Measurements from ENCODE around the gene CASP2. TPM values are rescaled to one million over a fixed set of nuclear protein-coding genes. Genes with fewer than 3 reads are reported as not detected.

Gene CASP2
- total RNA-seq, 2 donors from 2014 or later = 19.6 to 20.2 TPM

DNA sequence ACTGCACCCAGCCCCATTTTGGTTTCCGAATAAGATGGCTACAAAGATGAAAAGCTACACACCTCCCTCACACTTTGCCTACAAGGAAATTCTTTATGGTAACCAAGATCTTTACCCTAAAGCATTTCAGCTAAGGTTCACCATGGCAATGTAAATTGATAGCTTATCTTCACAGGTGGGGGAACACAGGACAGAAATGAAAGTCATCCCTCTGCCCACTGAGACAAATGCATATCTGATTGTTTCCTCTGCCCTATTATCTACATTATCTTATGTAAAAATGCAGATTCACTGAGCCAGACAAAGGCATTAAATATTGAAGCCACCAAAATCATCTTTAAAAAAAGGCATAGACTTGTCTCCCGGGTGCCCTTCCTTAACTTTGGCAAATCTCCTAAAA lies 6.6 kb upstream of the CASP2 start:
- Histone ChIP-seq H3K36me3 (no peaks in the 10 kb centered on the region), H3K4me1 (replicated peaks) (no peaks in the 10 kb centered on the region), H3K4me3 (no peak overlapping the region), H3K27ac (no peak overlapping the region), H3K27me3 (replicated peaks; ENCODE audit: insufficient read depth) (no peaks in the 10 kb centered on the region), H3K9me3 (no peaks in the 10 kb centered on the region)
- 89% methylated on average over 2 of the region's 2 CpGs for WGBS
- DNase-seq (ENCODE audit: low spot score) = no peak
- TF ChIP-seq POLR2AphosphoS5 (IDR thresholded peaks at IDR 0.05) (no peak), CTCF (IDR thresholded peaks at IDR 0.05) (no peak), POLR2A (IDR thresholded peaks at IDR 0.05) (no peak)
- intact Hi-C loops (cut with DNase I) = no loop called here

GRCh38 chr7:143282124-143282523 lies 6.0 kb upstream of the CASP2 start:
- Histone ChIP-seq H3K36me3 (no peaks in the 10 kb centered on the region), H3K4me1 (replicated peaks) (no peaks in the 10 kb centered on the region), H3K9me3 (no peaks in the 10 kb centered on the region), H3K27me3 (replicated peaks; ENCODE audit: insufficient read depth) (no peaks in the 10 kb centered on the region), H3K4me3 (no peak overlapping the region), H3K27ac (no peak overlapping the region)
- 95% methylated on average over 8 of the region's 8 CpGs for WGBS
- intact Hi-C loops (cut with DNase I) = no loop called here
- no peak for TF ChIP-seq CTCF (IDR thresholded peaks at IDR 0.05)
- TF ChIP-seq POLR2A (IDR thresholded peaks at IDR 0.05) = no peak
- no peak for TF ChIP-seq POLR2AphosphoS5 (IDR thresholded peaks at IDR 0.05)
- no peak for DNase-seq (ENCODE audit: low spot score)

- intact Hi-C loops (cut with DNase I) = no loop called here
- no peak overlapping the region for H3K27ac ChIP-seq
- WGBS = 81% methylated on average over 4 of the region's 4 CpGs
Observed at GRCh38 chr7:143283381-143283780, 4.8 kb upstream of the CASP2 start.

GRCh38 chr7:143284591-143285469 lies 3.3 kb upstream of the CASP2 start, which contains the start of gene TMEM139:
Gene TMEM139 (plus strand): TSS chr7:143284958. CDS start chr7:143285958, 1,000 bp downstream.
- no peaks in the 10 kb centered on the region for H3K27me3 ChIP-seq (replicated peaks; ENCODE audit: insufficient read depth)
- H3K9me3 ChIP-seq = no peaks in the 10 kb centered on the region
- peak within 1 kb of the TSS in 1 of 2 donors; percentile 23 for H3K27ac ChIP-seq
- no peak within 1 kb of the TSS for H3K4me3 ChIP-seq
- intact Hi-C loops (cut with DNase I) = loop anchor here (5.0 kb wide), 2 partner anchors 97 to 122 kb away; partner anchors contain the start of genes EPHA1 and ZYX
- TF ChIP-seq POLR2A (IDR thresholded peaks at IDR 0.05) (no peak), POLR2AphosphoS5 (IDR thresholded peaks at IDR 0.05) (no peak), CTCF (IDR thresholded peaks at IDR 0.05) (no peak)
- H3K4me1 ChIP-seq (replicated peaks) = no peaks in the 10 kb centered on the region
- WGBS = 62% methylated on average over 19 of the region's 19 CpGs
- H3K36me3 ChIP-seq = no peaks in the 10 kb centered on the region
- no peak for DNase-seq (ENCODE audit: low spot score)

More at GRCh38 chr7:143283381-143283780, 4.8 kb upstream of the CASP2 start:
- no peak for DNase-seq (ENCODE audit: low spot score)
- Histone ChIP-seq H3K36me3 (no peaks in the 10 kb centered on the region), H3K27me3 (replicated peaks; ENCODE audit: insufficient read depth) (no peaks in the 10 kb centered on the region), H3K4me3 (no peak overlapping the region), H3K4me1 (replicated peaks) (no peaks in the 10 kb centered on the region), H3K9me3 (no peaks in the 10 kb centered on the region)
- TF ChIP-seq CTCF (IDR thresholded peaks at IDR 0.05) = no peak
- TF ChIP-seq POLR2AphosphoS5 (IDR thresholded peaks at IDR 0.05) = no peak
- TF ChIP-seq POLR2A (IDR thresholded peaks at IDR 0.05) = no peak

DNA sequence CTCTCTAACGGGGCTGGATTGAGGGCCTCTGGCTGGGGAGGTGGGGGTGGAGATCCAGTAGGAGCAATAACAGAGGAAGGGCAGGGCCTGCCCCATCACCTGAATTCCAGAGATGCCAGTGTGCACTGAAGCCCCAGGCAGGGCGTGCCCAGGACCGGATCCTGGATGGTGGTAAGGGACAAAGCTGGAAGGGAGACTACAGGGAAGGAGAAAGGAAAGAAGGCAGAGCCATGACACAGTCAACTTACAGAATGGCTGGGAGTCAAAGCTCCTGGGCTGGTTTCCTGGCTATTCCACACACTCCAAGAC lies 2.7 kb upstream of the CASP2 start:
- 40% methylated on average over 3 of the region's 3 CpGs for WGBS
- Histone ChIP-seq H3K27ac (peak overlapping the region in 1 of 2 donors; percentile 23), H3K4me1 (replicated peaks) (no peaks in the 10 kb centered on the region), H3K36me3 (no peaks in the 10 kb centered on the region), H3K27me3 (replicated peaks; ENCODE audit: insufficient read depth) (no peaks in the 10 kb centered on the region), H3K9me3 (no peaks in the 10 kb centered on the region), H3K4me3 (no peak overlapping the region)
- intact Hi-C loops (cut with DNase I) = loop anchor here (5.0 kb wide), 2 partner anchors 97 to 122 kb away; partner anchors contain the start of genes EPHA1 and ZYX
- DNase-seq (ENCODE audit: low spot score) = no peak
- TF ChIP-seq CTCF (IDR thresholded peaks at IDR 0.05) (no peak), POLR2AphosphoS5 (IDR thresholded peaks at IDR 0.05) (no peak), POLR2A (IDR thresholded peaks at IDR 0.05) (no peak)
